Stimulated activated CD4-positive, alpha-beta T cell treated with anti-CD3 and anti-CD28 coated beads, Interleukin-4, amount 100 ng/mL, for 48 hours (primary cell): ENCODE data around the gene B2M.
"Not testable (repeated sequence)": the region's sequence is repeated elsewhere in the genome, so short reads cannot be mapped to it uniquely, and the experiment has no call there.

Experiments
- DNase-seq, 2 donors: peaks; one replicate each; pipeline ENCODE4 v3.0.0-alpha.2; 2020; ENCODE audit warnings: low read depth in 2 of 2

The B2M gene

DNA sequence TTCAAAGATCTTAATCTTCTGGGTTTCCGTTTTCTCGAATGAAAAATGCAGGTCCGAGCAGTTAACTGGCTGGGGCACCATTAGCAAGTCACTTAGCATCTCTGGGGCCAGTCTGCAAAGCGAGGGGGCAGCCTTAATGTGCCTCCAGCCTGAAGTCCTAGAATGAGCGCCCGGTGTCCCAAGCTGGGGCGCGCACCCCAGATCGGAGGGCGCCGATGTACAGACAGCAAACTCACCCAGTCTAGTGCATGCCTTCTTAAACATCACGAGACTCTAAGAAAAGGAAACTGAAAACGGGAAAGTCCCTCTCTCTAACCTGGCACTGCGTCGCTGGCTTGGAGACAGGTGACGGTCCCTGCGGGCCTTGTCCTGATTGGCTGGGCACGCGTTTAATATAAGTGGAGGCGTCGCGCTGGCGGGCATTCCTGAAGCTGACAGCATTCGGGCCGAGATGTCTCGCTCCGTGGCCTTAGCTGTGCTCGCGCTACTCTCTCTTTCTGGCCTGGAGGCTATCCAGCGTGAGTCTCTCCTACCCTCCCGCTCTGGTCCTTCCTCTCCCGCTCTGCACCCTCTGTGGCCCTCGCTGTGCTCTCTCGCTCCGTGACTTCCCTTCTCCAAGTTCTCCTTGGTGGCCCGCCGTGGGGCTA is at the start of gene B2M, which contains the start of gene PATL2:
TSS of gene B2M (plus strand) at position 422 of the 647 bp plus-strand sequence. CDS start at position 452, 30 bp downstream.
TSS of gene PATL2 (minus strand) at position 228 of the 647 bp plus-strand sequence. CDS start 34,833 bp downstream, outside the sequence.
- DNase-seq, result peak; percentile 88 to 91

DNA sequence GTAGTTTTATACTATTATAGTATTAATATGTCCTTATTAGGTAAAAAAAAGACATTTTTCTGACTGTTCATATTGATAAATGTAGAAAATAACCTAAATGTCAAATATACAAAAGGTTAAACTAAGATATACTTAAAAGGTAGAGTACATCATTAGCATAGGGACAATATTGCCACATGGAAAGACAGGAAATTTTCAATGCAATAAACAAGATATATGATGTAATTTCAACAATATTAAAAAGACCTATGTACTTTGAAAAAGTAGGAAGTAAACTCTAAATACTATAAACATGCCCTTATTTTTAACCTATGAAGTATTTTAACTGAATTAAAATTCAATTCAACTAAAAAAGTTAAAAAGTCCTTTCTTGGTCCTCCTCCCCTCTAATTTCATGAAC is 49.7 kb upstream of the B2M start:
- DNase-seq, result no peak

DNA sequence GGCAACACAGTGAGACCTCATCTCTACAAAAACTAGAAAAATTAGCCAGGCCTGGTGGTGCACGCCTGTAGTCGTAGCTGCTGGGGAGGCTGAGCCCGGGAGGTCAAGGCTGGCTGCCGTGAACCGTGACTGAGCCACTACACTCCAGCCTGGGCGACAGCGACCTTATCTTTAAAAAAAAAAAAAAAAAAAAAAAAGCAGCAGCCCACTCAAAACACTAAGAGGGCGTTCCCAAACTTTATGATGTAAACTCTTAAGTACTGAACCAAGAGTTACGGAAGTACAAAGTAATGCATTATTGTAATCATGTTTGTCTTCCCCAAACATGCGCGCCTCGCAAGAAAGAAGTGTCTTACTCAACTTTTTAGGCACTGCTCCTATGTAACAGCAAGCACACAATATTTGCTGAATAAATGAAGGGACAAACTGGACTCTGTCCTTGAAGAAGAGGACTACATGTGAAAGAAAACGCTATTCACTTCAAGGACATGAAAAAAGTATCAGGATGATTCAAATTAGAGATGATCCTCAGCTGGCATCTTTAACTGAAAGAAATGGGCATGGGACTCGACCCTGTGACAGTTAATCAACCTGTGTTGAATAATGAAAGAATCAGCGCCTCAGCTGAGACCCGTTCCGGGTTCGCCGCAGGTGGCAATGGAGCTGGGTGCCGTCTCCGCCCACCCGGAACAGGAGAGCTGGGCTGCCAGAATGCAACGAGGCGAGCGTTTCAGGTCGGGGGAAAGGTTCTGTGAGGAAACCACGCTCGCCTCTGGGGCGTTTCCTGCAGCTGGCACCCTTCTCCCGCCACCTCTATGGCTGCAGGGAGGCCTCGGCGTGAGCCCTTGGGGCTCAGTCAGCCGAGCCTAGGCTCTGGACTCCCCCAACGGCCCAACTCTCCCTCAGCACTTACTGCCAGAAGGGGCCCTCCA is 48.6 kb upstream of the B2M start:
- DNase-seq, result peak; percentile 66 to 78

DNA sequence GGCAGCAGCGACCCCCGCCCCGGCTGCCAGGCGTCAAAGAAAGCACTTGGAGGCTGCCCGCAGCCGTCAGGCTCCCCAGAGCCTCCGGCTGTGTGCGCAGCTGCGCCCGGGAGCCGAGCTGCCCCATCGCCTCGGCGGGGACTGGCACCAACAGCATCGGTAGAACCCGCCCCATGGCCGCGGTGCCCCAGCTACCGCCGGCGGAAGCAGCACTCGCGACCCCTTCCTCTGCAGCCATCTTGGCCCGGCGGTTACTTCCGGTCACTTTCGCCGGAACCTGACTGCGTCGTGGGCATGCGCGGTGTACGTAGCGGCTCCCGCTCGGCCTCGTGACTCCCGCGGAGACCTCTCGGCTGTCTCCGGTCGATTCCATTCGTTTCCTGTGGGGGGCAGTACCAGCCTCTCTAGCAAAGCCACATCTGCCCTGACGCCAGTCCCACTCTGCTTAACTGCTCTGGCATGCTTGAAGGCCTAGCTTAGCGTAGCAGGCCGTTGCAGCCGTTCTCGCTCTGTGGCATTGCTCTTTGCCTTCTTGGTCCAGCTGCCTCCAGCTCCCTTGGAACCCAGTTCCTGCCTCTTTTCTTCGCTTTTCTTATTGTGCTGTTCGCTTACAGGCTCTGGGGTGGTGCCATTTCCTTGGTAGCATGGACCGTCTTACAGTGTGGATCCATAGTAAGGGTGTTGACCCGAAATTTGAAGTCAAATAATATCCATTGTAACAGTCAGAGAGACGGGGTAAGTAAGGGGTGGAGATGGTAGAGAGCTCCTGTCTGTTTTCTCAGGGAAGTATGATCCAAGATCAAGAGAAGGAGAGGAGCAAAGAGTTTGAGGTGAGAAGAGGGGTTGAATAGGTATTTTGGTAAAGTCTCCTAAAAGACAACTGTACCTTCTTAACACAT is 47.7 kb upstream of the B2M start, which contains the start of gene SPG11:
TSS of gene SPG11 (minus strand) at position 253 of the 899 bp plus-strand sequence. CDS start at position 238, 15 bp downstream.
- peak; percentile 93 to 97 for DNase-seq

DNA sequence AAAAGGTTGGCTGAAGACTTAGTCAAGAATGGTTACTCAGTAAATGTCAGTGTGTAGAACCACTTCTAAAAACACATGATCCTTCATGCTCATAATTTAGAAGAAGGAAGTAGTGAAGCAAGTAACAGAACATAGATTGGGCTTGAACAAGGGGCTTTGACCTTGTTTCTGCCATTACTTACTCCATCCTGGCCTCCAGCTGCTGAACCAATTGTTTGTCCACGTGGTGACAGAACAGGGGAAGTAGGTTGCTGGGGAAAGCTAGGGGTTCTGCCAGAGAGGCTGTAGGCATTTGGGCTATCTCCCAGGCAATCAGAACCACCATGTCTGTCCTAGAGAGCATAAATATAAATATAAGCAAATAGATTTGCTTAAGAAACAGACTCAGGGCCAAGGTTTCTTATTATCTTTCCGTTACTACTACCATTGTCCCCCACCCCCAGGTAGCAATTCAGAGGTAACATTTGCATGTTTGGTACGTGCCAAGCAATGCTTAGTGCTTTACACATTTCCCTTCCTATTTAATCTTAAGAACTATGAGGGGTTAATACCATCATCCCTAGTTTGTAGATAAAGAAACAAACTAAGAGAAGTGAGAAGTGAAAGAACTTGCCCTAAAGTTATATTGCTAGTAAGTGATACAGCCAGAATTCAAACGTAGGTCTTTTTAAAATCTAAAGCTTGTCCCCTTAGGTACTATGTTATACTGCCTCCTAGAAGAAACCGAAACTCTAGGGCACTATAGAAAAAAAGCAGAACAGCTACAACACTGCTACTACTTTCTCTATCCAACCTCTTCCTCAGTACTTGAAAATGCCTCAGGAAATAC is 44.9 kb upstream of the B2M start:
- no peak for DNase-seq

DNA sequence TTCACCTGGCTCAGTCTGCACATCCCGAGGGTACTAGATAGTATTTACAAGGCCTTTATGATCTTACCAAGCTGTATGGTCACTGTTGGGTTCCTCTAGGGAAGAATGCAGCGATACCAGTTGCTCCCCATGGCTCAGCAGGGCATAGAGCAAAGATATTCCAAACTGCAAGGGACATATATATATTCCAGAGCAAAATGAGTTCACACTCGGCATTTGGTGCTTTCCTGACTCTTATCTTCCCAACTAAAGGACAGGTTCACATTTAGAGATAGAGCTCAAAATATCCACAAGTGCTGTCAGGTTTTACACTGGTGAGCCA is 44.3 kb upstream of the B2M start:
- no peak for DNase-seq

DNA sequence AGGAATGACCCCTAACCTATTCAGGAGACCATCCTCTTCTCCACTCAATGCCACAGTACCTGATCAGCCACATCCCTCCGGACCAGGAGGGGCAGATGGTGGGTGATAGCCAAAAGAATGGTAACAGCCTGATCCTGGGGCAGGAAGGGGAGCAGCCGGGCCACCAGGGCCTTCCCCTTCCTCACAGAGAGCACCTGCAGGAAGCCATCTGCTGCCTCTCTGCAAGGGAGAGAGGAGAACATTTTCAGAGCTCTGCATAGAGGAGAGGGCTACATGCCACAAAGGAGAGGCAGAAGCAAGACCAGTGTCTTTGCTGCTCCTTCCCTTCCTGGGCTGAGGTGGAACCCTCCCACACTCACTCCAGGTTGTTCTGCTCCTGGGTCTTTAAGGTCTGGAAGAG is 42.4 kb upstream of the B2M start:
- DNase-seq, result no peak

DNA sequence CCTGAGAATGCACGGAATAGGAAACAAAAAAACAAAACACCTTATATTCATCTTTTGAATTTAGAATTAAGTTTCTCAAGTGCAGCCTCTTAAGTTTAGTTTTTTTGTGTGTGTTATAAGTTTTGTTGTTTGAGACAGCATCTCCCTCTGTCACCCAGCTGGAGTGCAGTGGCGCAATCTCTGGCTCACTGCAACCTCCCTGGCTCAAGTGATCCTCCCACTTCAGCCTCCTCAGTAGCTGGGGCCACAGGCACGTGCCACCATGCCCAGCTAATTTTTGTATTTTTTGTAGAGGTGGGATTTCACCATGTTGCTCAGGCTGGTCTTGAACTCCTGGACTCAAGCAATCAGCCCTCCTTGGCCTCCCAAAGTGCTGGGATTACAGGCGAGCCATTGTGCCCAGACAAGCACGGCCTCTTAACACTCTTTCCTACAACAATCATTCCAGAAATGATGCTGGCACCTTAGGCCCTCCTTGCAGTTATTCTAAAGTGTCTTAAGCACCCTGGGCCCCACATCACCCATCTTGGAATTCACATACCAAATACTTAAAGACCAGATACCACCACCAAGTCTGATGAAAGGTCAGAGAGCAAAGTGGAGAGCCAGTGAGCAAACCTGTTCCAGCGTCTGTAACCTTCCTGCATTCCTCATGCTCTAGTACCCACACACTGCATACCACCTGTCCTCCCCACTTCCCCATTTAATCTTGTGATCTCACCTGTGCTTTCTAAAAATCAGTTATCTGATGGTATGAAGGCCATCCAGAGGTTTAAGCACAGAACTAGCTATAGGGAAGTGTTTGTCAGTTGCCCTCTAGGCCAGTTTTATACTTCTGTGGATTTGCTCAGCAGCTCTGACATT is 41.0 kb upstream of the B2M start:
- DNase-seq, result no peak

DNA sequence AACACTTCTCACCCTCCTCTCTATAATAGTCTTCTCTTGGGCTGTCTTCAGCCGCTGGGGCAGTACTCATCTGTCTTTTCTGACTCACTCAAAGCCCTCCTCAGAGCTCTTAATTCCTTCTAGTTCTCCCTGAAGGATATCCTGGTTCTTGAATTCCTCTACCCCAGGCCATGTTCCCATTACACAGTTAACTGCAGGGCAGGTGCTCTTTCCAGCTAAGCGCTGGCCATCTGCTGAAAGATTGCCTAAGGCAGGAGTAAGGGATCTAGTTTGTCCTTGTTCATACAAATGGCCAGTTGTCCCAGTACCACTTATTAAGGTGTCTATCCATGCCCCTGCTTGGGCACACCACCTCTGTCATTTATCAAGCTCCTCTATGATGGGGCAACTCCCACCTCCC is 37.7 kb upstream of the B2M start:
- no peak for DNase-seq

DNA sequence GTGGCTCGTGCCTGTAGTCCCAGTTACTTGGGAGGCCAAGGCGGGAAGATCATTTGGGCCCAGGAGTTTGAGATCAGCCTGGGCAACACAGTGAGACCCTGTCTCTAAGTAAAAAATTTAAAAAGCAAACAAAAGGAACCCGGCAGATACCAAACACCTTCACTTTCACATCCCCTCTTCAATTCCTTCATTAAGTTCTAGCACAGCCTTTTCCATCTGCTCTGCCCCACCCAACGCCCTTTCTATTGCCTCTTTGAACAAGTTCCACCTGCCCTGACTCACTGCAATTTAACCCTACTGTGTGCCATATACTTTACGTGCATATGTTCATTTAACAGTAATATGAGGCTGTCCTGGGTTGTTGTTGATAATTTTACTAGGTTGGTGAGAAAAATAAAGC is 35.4 kb upstream of the B2M start:
- DNase-seq, result no peak

DNA sequence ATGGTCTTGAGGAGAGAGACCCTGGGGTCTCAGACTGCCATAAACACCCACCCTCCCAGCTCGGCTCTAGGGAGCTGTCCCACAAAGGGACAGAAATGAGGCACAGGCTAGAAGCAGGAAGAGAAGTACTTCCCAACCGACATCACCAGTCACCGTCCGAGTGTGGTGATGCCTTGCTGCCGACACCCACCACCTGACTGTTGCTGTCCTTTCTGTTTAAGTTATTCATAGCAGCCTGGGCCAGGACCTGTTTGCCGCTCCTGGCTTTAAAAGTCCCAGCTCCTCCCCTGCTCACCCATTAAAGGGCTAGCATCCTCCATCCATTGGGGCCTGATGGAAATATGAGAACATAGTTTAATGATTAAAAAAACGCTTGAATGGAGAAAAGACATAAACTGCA is 34.6 kb upstream of the B2M start:
- no peak for DNase-seq

DNA sequence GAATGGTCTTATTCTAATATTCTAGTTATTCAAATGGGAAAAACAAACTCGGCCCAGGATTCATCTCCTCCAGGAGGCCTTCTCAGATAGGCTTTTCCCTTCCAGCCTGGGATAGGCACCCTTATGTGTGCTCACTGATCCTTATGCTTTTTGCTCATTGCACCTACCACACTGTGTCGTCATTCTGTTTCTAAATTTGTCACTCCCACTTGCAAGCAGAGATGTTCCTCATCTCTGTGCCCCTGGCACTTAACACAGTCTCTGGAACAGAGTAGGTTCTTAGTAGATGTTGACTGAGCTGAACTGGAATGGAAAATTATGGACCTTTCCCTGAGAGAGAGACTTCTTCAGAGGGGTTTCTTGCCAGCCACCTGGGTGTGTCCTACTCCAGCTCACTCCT is 29.1 kb upstream of the B2M start:
- no peak for DNase-seq

DNA sequence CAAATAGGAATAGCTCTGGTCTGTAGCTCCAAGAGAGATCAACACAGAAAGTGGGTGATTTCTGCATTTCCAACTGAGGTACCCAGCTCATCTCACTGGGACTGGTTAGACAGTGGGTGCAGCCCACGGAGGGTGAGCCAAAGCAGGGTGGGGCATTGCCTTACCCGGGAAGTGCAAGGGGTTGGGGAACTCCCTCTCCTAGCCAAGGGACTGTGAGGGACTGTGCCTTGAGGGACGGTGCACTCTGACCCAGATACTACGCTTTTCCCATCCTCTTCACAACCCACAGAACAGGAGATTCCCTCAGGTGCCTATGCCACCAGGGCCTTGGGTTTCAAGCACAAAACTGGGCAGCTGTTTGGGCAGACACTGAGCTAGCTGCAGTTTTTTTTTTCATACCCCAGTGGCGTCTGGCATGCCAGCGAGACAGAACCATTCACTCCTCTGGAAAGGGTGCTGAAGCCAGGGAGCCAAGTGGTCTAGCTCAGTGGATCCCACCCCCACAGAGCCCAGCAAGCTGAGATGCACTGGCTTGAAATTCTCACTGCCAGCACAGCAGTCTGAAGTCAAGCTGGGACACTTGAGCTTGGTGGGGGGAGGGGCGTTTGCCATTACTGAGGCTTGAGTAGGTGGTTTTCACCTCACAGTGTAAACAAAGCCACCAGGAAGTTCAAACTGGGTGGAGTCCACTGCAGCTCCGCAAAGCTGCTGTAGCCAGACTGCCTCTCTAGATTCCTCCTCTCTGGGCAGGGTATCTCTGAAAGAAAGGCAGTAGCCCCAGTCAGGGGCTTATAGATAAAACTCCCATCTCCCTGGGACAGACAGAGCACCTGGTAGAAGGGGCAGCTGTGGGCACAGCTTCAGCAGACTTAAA is 28.3 kb upstream of the B2M start:
- DNase-seq, result peak; percentile 67 to 68

DNA sequence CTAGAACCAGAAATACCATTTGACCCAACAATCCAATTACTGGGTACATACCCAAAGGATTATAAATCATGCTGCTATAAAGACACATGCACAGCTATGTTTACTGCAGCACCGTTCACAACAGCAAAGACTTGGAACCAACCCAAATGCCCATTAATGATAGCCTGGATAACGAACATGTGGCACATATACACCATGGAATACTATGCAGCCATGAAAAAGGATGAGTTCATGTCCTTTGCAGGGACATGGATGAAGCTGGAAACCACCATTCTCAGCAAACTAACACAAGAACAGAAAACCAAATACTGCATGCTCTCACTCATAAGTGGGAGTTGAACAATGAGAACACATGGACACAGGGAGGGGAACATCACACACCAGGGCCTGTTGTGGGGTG is 22.0 kb upstream of the B2M start:
- not testable (repeated sequence) for DNase-seq

DNA sequence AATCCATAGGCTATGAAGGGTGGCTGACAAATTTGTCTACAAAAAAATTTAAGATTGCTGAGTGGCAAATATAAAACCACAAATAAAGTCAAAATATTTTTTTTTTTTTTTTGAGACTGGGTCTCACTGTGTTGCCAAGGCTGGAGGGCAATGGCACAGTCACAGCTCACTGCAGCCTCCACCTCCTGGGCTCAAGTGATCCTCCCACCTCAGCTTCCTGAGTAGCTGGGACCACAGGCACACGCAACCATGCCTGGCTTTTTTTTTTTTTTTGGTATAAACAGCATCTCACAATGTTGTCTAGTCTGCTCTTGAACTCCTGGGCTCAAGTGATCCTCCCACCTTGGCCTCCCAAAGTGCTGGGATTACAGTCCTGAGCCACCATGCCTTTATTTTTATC is 21.1 kb upstream of the B2M start:
- DNase-seq, result not testable (repeated sequence)

DNA sequence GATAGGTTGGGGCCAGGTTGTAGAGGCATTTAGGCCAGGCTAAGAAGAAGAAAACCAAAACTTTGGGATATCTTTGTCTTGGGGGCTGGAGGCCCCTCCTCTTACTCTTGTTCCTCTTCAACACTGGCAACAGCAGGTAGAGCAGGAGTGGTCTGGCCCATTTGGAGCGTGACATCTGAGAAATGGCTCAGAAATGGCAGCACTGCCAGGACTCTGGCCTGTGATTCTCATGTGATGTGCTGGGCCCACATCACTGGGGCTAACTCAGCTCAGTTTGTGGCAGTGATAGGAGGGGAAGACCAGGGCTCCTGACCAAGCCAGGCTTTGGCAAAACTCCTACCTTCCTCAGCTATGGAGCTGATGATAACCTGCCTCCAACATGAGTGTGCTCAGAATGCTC is 18.7 kb upstream of the B2M start:
- no peak for DNase-seq

DNA sequence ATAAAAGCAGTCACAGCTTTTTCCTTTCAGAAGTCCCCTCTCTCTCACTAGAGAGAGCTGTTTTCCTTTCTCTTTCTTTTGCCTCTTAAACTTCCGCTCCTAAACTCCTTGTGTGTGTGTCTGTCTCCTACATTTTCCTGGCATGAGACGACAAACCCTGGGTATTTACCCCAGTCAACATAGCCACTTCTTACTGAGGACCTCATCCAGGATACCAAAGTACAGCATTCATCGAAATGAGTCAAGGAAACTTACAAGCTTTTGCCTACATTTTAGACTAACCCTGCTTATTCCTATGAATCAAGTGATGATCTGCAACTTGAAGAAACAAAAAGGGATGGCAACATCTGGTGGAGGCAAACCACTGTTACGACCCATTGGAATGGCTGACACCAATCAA is 16.9 kb upstream of the B2M start:
- no peak for DNase-seq

DNA sequence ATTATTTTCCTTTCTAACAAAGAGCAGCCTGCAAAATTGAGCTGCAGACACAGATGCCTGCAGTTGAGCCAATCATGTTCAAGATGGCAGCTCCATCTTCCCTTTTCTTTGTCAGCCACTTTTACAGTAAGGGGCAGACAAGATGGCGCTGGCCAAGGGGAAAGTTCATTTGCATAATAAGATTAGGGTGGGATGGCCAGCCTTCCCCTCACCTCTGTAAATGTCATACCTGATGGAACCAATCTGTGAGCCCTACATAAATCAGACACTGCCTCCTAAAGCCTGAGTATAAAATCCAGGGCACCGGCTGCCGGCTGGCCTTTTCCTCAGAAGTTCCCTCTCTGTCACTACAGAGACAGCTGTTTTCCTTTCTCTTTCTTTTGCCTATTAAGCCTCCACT is 16.0 kb upstream of the B2M start:
- DNase-seq, result no peak

DNA sequence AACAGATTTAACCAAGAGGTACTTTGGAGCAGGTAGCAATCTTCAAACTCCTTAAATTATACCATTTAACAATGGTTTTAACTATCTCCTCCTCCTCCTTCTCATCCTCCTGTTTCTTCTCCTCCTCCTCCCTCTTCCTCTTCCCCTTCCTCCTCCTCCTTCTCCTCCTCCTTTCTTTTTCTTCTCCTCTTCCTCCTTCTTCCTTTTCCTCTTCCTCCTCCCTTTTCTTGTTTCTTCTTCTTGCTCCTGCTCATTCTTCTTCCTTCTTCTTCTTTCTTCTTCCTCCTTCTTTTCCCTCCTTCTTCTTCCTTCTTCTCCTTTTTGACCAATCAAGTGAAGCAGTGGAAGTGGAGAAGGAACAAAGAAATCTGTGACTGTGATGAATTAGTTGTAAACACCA is 14.3 kb upstream of the B2M start:
- no peak for DNase-seq
